Panc1 (cell line): ENCODE results near the gene PIGU. TPM values are rescaled to one million over a fixed set of nuclear protein-coding genes. Genes with fewer than 3 reads are reported as not detected.

Experiments
- ATAC-seq: fragments of 200-7000 bp; cut with Tn5 transposase; 2 replicates; pipeline ENCODE4 v1.9.1; 2020; ENCODE audit warnings: mild to moderate bottlenecking, moderate library complexity
- BruUV-seq: library from RNA; stranded (reverse); fragments of 400-500 nt; replicated peaks from 2 replicates; lab custom pipeline; 2021; lab: Mats Ljungman, UMichigan
- CTCF ChIA-PET: fragments of 300-600 bp; sonication (Branson Sonifier 250); formaldehyde crosslinking; loops from one replicate; lab custom pipeline; 2022; ENCODE audit warnings: antibody characterized with exemption; lab: Charles Lee
- POLR2A ChIA-PET: fragments of 300-600 bp; sonication (Branson Sonifier 250); formaldehyde crosslinking; loops from one replicate; lab custom pipeline; 2022; ENCODE audit warnings: antibody characterized with exemption; lab: Charles Lee
- DNase-seq: peaks from one replicate; pipeline ENCODE4 v3.0.0-alpha.2; 2010; ENCODE audit warnings: low read depth, low spot score
- H3K27ac ChIP-seq: 2 replicates; pipeline ENCODE4 v1.5.1; 2011; ENCODE audit warnings: mild to moderate bottlenecking, low read length, inconsistent platforms
- H3K27me3 ChIP-seq: fragments of 200-500 bp; sonication (Bioruptor generic); 2 replicates; pipeline ENCODE4 v1.6.0; 2014; ENCODE audit warnings: low read length, inconsistent platforms; ENCODE audit not compliant: control insufficient read depth, insufficient read depth
- H3K36me3 ChIP-seq: fragments of 200-500 bp; sonication (Bioruptor generic); 2 replicates; pipeline ENCODE4 v1.5.1; 2014; ENCODE audit warnings: inconsistent platforms, mild to moderate bottlenecking, low read length, moderate library complexity; ENCODE audit not compliant: control insufficient read depth, insufficient read depth
- H3K4me1 ChIP-seq: 2 replicates; pipeline ENCODE4 v1.5.1; 2011; ENCODE audit warnings: inconsistent platforms, mild to moderate bottlenecking, low read length, moderate library complexity; ENCODE audit not compliant: control insufficient read depth, insufficient read depth
- H3K4me3 ChIP-seq, 2 experiments: 2 replicates each; pipeline ENCODE4 v1.5.1; 2011 to 2012; ENCODE audit warnings: low read depth in 2 of 2, low read length in 2 of 2, mild to moderate bottlenecking in 2 of 2, inconsistent platforms in 1 of 2, moderate library complexity in 1 of 2
- H3K9me3 ChIP-seq: fragments of 200-500 bp; sonication (Bioruptor generic); 2 replicates; pipeline ENCODE4 v1.5.1; 2014; ENCODE audit warnings: low read depth, mild to moderate bottlenecking, inconsistent platforms, low read length, moderate library complexity; ENCODE audit not compliant: control insufficient read depth, insufficient read depth
- CTCF ChIP-seq: fragments of 450-650 bp; IDR thresholded peaks from 2 replicates; pipeline ENCODE4 v1.5.1; 2017; ENCODE audit warnings: mild to moderate bottlenecking
- POLR2AphosphoS5 ChIP-seq: IDR thresholded peaks from 2 replicates; pipeline ENCODE4 v1.6.1; 2012; ENCODE audit warnings: mild to moderate bottlenecking, low read depth, low read length, moderate library complexity
- REST ChIP-seq, 2 experiments: IDR thresholded peaks; 2 replicates each; pipeline ENCODE4 v1.6.1; 2011 to 2012; ENCODE audit warnings: low read depth in 2 of 2, control low read depth in 1 of 2, low read length in 1 of 2, mild to moderate bottlenecking in 1 of 2, moderate library complexity in 1 of 2; ENCODE audit not compliant: insufficient read depth in 1 of 2
- SIN3A ChIP-seq: IDR thresholded peaks from 2 replicates; pipeline ENCODE4 v1.6.1; 2012; ENCODE audit warnings: low read depth, mild to moderate bottlenecking, low read length, moderate library complexity, borderline replicate concordance; ENCODE audit not compliant: insufficient read depth
- TCF7L2 ChIP-seq: IDR thresholded peaks from 2 replicates; pipeline ENCODE4 v1.6.1; 2011; ENCODE audit warnings: mild to moderate bottlenecking, low read depth, low read length, inconsistent platforms
- in situ Hi-C: cut with HindIII; loops from 2 replicates; pipeline ENCODE4 v1.10.0; 2016; ENCODE audit warnings: low sequenced_read_pairs, low pct_unique_long_range_greater_than_20kb
- intact Hi-C: fragments of 100-400 bp; cut with micrococcal nuclease; formaldehyde crosslinking; loops from one replicate; pipeline ENCODE4 v1.10.0; 2022; ENCODE audit not compliant: unreplicated experiment
- total RNA-seq: library from RNA; stranded (reverse); gene quantifications from one replicate; pipeline ENCODE4 v1.2.1, GENCODE V29; 2021; ENCODE audit not compliant: unreplicated experiment

The PIGU gene
- total RNA-seq, 1 experiment from 2014 or later = 22.9 TPM

GRCh38 chr20:34607066-34607465, 69.8 kb downstream of the PIGU start:
- TF ChIP-seq REST (IDR thresholded peaks at IDR 0.05; ENCODE audit: insufficient read depth in 1 of 2, low read depth in 2 of 2, low read length in 1 of 2) (no peak), SIN3A (no peak), TCF7L2 (no peak), POLR2AphosphoS5 (no peak), CTCF (no peak)
- POLR2A ChIA-PET = no interaction called here
- ATAC-seq (no peak), DNase-seq (no peak)
- no peaks in the 10 kb centered on the region for H3K36me3 ChIP-seq
- H3K27me3 ChIP-seq = no peaks in the 10 kb centered on the region
- no peaks in the 10 kb centered on the region for H3K9me3 ChIP-seq
- in situ Hi-C loops = no loop called here
- no TSS peak for BruUV-seq
- no peak overlapping the region for H3K4me3 ChIP-seq
- H3K4me1 ChIP-seq = no peaks in the 10 kb centered on the region
- intact Hi-C loops = no loop called here
- CTCF ChIA-PET = no interaction called here
- no peak overlapping the region for H3K27ac ChIP-seq

- no peaks in the 10 kb centered on the region for H3K36me3 ChIP-seq
- BruUV-seq = no TSS peak
- no peaks in the 10 kb centered on the region for H3K27me3 ChIP-seq
- DNase-seq (no peak), ATAC-seq (no peak)
- ChIA-PET POLR2A (no interaction called here), CTCF (no interaction called here)
- in situ Hi-C loops = no loop called here
- H3K27ac ChIP-seq = no peak overlapping the region
- H3K4me1 ChIP-seq = no peaks in the 10 kb centered on the region
- TF ChIP-seq POLR2AphosphoS5 (no peak), CTCF (no peak), REST (IDR thresholded peaks at IDR 0.05; ENCODE audit: insufficient read depth in 1 of 2, low read depth in 2 of 2, low read length in 1 of 2) (no peak), SIN3A (no peak), TCF7L2 (no peak)
- intact Hi-C loops = no loop called here
- no peaks in the 10 kb centered on the region for H3K9me3 ChIP-seq
- H3K4me3 ChIP-seq = no peak overlapping the region
Measured at GRCh38 chr20:34604980-34605788, 71.7 kb downstream of the PIGU start.
